Measurements from ENCODE around the gene TMEM123. TPM values are rescaled to one million over a fixed set of nuclear protein-coding genes. Genes with fewer than 3 reads are reported as not detected.

The TMEM123 gene
- total and polyA plus RNA-seq, 2 donors (not counting 1 experiment from before 2014, with no cell fraction given) = 36.7 to 422 TPM

GRCh38 chr11:102471474-102471873 is 18.9 kb upstream of the TMEM123 start:
- Histone ChIP-seq H3K27ac (ENCODE audit: low read length in 2 of 2) (no peak overlapping the region), H3K9me3 (ENCODE audit: control extremely low read depth in 1 of 3, control insufficient read depth in 2 of 3, insufficient read depth in 1 of 3, low read length in 2 of 3) (peaks cover 0 to 4% (median 0%) of the 10 kb centered on the region in 3 donors), H3K9ac (ENCODE audit: low read length) (no peak overlapping the region), H3K4me2 (replicated peaks; ENCODE audit: low read depth, low read length, poor library complexity, severe bottlenecking) (no peak overlapping the region), H3K27me3 (replicated peaks in 1 of 4; ENCODE audit: control extremely low read depth in 1 of 4, control insufficient read depth in 3 of 4, insufficient read depth in 4 of 4, low read length in 3 of 4) (no peaks in the 10 kb centered on the region), H3K36me3 (replicated peaks in 1 of 2; ENCODE audit: control extremely low read depth in 1 of 2, control insufficient read depth in 1 of 2, extremely low read depth in 1 of 2, insufficient read depth in 2 of 2, low read length in 1 of 2) (no peaks in the 10 kb centered on the region), H3K79me2 (ENCODE audit: control insufficient read depth, insufficient read depth, low read length) (no peaks in the 10 kb centered on the region), H2AFZ (ENCODE audit: insufficient read depth, low read depth, low read length, poor library complexity, severe bottlenecking) (no peak overlapping the region), H4K20me1 (ENCODE audit: control insufficient read depth, insufficient read depth, low read length, poor library complexity, severe bottlenecking) (no peaks in the 10 kb centered on the region), H3K4me3 (ENCODE audit: control extremely low read depth in 1 of 5, extremely low read depth in 1 of 5, insufficient read depth in 1 of 5, low read depth in 2 of 5, low read length in 4 of 5) (no peak overlapping the region), H3K4me1 (ENCODE audit: control insufficient read depth in 2 of 2, insufficient read depth in 2 of 2, low read length in 2 of 2) (peaks cover 36 to 45% of the 10 kb centered on the region in 2 donors)
- ChIA-PET POLR2A (no interaction called here), CTCF (no interaction called here)
- Mint-ChIP-seq H3K4me1 (peaks cover 67% of the 10 kb centered on the region), H3K27ac (no peak overlapping the region), H3K9me3 (ENCODE audit: insufficient read depth) (no peaks in the 10 kb centered on the region), H3K27me3 (peaks cover 3% of the 10 kb centered on the region), H3K4me3 (no peak overlapping the region)
- no peak for TF ChIP-seq CTCF (IDR thresholded peaks at IDR 0.05)
- TF ChIP-seq EZH2 (IDR thresholded peaks at IDR 0.05; ENCODE audit: borderline replicate concordance, insufficient read depth, low read depth, low read length, poor library complexity, severe bottlenecking) = no peak
- intact Hi-C loops (cut with micrococcal nuclease) = no loop called here
- DNase-seq (no peak), ATAC-seq (ENCODE audit: low read depth) (no peak)

- ChIA-PET POLR2A (no interaction called here), CTCF (interaction anchor here (0.7 kb wide), 1 partner anchor 75 kb away, joined by 3 read pairs; no protein-coding TSS in a partner anchor)
- TF ChIP-seq EZH2 (IDR thresholded peaks at IDR 0.05; ENCODE audit: borderline replicate concordance, insufficient read depth, low read depth, low read length, poor library complexity, severe bottlenecking) (no peak), CTCF (IDR thresholded peaks at IDR 0.05) (no peak)
- Histone ChIP-seq H3K9ac (ENCODE audit: low read length) (no peak overlapping the region), H3K9me3 (ENCODE audit: control extremely low read depth in 1 of 3, control insufficient read depth in 2 of 3, insufficient read depth in 1 of 3, low read length in 2 of 3) (peaks cover 0 to 4% (median 0%) of the 10 kb centered on the region in 3 donors), H4K20me1 (ENCODE audit: control insufficient read depth, insufficient read depth, low read length, poor library complexity, severe bottlenecking) (no peaks in the 10 kb centered on the region), H2AFZ (ENCODE audit: insufficient read depth, low read depth, low read length, poor library complexity, severe bottlenecking) (no peak overlapping the region), H3K4me3 (ENCODE audit: control extremely low read depth in 1 of 5, extremely low read depth in 1 of 5, insufficient read depth in 1 of 5, low read depth in 2 of 5, low read length in 4 of 5) (no peak overlapping the region), H3K4me1 (ENCODE audit: control insufficient read depth in 2 of 2, insufficient read depth in 2 of 2, low read length in 2 of 2) (peaks cover 39 to 53% of the 10 kb centered on the region in 2 donors), H3K27me3 (replicated peaks in 1 of 4; ENCODE audit: control extremely low read depth in 1 of 4, control insufficient read depth in 3 of 4, insufficient read depth in 4 of 4, low read length in 3 of 4) (no peaks in the 10 kb centered on the region), H3K27ac (ENCODE audit: low read length in 2 of 2) (no peak overlapping the region), H3K79me2 (ENCODE audit: control insufficient read depth, insufficient read depth, low read length) (no peaks in the 10 kb centered on the region), H3K4me2 (replicated peaks; ENCODE audit: low read depth, low read length, poor library complexity, severe bottlenecking) (peak overlapping the region; percentile 8), H3K36me3 (replicated peaks in 1 of 2; ENCODE audit: control extremely low read depth in 1 of 2, control insufficient read depth in 1 of 2, extremely low read depth in 1 of 2, insufficient read depth in 2 of 2, low read length in 1 of 2) (no peaks in the 10 kb centered on the region)
- intact Hi-C loops (cut with micrococcal nuclease) = no loop called here
- DNase-seq (no peak), ATAC-seq (ENCODE audit: low read depth) (no peak)
- peaks cover 72% of the 10 kb centered on the region for H3K4me1 Mint-ChIP-seq
- no peak overlapping the region for H3K4me3 Mint-ChIP-seq
- no peaks in the 10 kb centered on the region for H3K9me3 Mint-ChIP-seq (ENCODE audit: insufficient read depth)
- no CpG with 5 or more reads among the region's 3 CpGs for WGBS (ENCODE audit: insufficient coverage)
- H3K27me3 Mint-ChIP-seq = peaks cover 3% of the 10 kb centered on the region
- peak overlapping the region; percentile 7 for H3K27ac Mint-ChIP-seq
These were observed 17.7 kb upstream of the TMEM123 start for GRCh38 chr11:102470251-102470650.

Data from B cell (primary cell).